ENCODE data around the gene KDELR3.

GRCh38 chr22:38491707-38492348 is 23.9 kb downstream of the KDELR3 start:
- no peak for TF ChIP-seq SIN3A (IDR thresholded peaks at IDR 0.05; ENCODE audit: borderline replicate concordance, insufficient read depth, low read length)
- no peak for TF ChIP-seq POLR2AphosphoS5 (IDR thresholded peaks at IDR 0.05; ENCODE audit: low read depth, low read length)
- TF ChIP-seq TAF1 (IDR thresholded peaks at IDR 0.05; ENCODE audit: borderline replicate concordance, insufficient read depth, low read length) = no peak
